ENCODE data around the gene PEX5L.

- TF ChIP-seq POLR2AphosphoS5 (IDR thresholded peaks at IDR 0.05; ENCODE audit: low read depth, low read length) (no peak), POLR2A (IDR thresholded peaks at IDR 0.05; ENCODE audit: low read depth, low read length) (no peak), TAF1 (IDR thresholded peaks at IDR 0.05; ENCODE audit: borderline replicate concordance, low read depth, low read length) (no peak)
Observed at GRCh38 chr3:179806177-179806576, 230.6 kb downstream of the PEX5L start.
